ENCODE data around the gene GOPC. TPM values are rescaled to one million over a fixed set of nuclear protein-coding genes. Genes with fewer than 3 reads are reported as not detected.
A peak's percentile ranks its signal among the peaks of the same experiment; 100 is the strongest.

GOPC gene
- total RNA-seq, 1 donor from 2014 or later, result 46.1 TPM

- no peaks in the 10 kb centered on the region for H3K27me3 Mint-ChIP-seq (ENCODE audit: low read depth)
- H3K4me3 Mint-ChIP-seq, result no peak overlapping the region
- no peak for DNase-seq (ENCODE audit: low spot score in 2 of 2, unreplicated experiment in 2 of 2)
- H3K27ac Mint-ChIP-seq, result peak overlapping the region; percentile 84
- no peak for TF ChIP-seq CTCF (IDR thresholded peaks at IDR 0.05; ENCODE audit: unreplicated experiment)
- peaks cover 62% of the 10 kb centered on the region for H3K4me1 Mint-ChIP-seq
- peaks cover 11% of the 10 kb centered on the region for H3K36me3 Mint-ChIP-seq
- H3K9me3 Mint-ChIP-seq, result no peaks in the 10 kb centered on the region
Measured at GRCh38 chr6:117515326-117515725, 87.0 kb downstream of the GOPC start.

GRCh38 chr6:117514655-117515054 is 87.7 kb downstream of the GOPC start:
- no peak for TF ChIP-seq CTCF (IDR thresholded peaks at IDR 0.05; ENCODE audit: unreplicated experiment)
- no peaks in the 10 kb centered on the region for H3K27me3 Mint-ChIP-seq (ENCODE audit: low read depth)
- DNase-seq (ENCODE audit: low spot score in 2 of 2, unreplicated experiment in 2 of 2), result no peak
- no peaks in the 10 kb centered on the region for H3K9me3 Mint-ChIP-seq
- peak overlapping the region; percentile 86 for H3K27ac Mint-ChIP-seq
- H3K4me3 Mint-ChIP-seq, result no peak overlapping the region
- H3K36me3 Mint-ChIP-seq, result peaks cover 16% of the 10 kb centered on the region
- peaks cover 64% of the 10 kb centered on the region for H3K4me1 Mint-ChIP-seq

GRCh38 chr6:117513778-117514365 is 88.4 kb downstream of the GOPC start:
- Mint-ChIP-seq H3K4me3 (no peak overlapping the region), H3K27ac (peak overlapping the region; percentile 86), H3K27me3 (ENCODE audit: low read depth) (no peaks in the 10 kb centered on the region), H3K36me3 (peaks cover 19% of the 10 kb centered on the region), H3K9me3 (no peaks in the 10 kb centered on the region), H3K4me1 (peaks cover 63% of the 10 kb centered on the region)
- no peak for DNase-seq (ENCODE audit: low spot score in 2 of 2, unreplicated experiment in 2 of 2)
- no peak for TF ChIP-seq CTCF (IDR thresholded peaks at IDR 0.05; ENCODE audit: unreplicated experiment)

GRCh38 chr6:117512987-117513573 is 89.2 kb downstream of the GOPC start:
- H3K27me3 Mint-ChIP-seq (ENCODE audit: low read depth), result no peaks in the 10 kb centered on the region
- peaks cover 15% of the 10 kb centered on the region for H3K36me3 Mint-ChIP-seq
- peaks cover 68% of the 10 kb centered on the region for H3K4me1 Mint-ChIP-seq
- no peak overlapping the region for H3K4me3 Mint-ChIP-seq
- peak overlapping the region; percentile 86 for H3K27ac Mint-ChIP-seq
- no peak for DNase-seq (ENCODE audit: low spot score in 2 of 2, unreplicated experiment in 2 of 2)
- no peaks in the 10 kb centered on the region for H3K9me3 Mint-ChIP-seq
- no peak for TF ChIP-seq CTCF (IDR thresholded peaks at IDR 0.05; ENCODE audit: unreplicated experiment)

DNA sequence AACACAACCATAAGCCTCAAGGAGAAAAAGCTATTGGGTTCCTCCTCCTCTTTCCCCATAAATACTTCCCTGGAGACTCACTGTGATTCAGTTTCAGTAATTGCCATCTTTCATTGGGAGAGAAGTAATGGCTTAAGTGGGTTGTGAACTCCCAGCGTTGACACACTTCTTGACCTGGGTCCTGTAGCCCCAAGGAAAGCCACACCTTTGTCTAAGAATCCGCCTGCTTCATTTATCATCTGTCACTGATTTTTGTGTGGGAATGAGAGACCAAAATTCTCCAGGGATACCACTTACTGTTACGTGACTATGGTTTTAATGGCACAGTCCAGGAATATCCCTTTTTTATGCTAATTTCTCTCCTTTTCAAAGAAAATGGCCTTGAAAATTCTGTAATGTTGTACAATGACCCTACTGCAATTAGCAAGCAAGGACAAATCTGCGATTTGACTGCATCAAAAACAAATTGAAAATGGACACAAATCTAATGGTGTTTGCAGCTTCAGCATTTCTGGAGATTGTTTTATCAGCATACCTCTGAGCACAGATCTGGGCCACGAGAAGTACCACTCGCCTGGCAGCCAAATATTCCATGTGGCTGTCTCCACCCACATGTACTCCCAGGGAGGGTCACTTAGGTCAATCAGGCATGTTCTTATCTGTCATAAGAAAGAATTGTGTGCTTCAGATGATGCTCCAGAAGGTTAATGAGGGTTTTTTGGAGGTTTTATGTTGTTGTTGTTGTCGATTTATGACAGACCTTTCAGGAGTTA is 90.1 kb downstream of the GOPC start:
- no peaks in the 10 kb centered on the region for H3K9me3 Mint-ChIP-seq
- TF ChIP-seq CTCF (IDR thresholded peaks at IDR 0.05; ENCODE audit: unreplicated experiment), result no peak

More for the DNA sequence above, 90.1 kb downstream of the GOPC start:
- H3K4me3 Mint-ChIP-seq, result no peak overlapping the region
- no peaks in the 10 kb centered on the region for H3K27me3 Mint-ChIP-seq (ENCODE audit: low read depth)
- peaks cover 10% of the 10 kb centered on the region for H3K36me3 Mint-ChIP-seq
- peaks cover 75% of the 10 kb centered on the region for H3K4me1 Mint-ChIP-seq
- H3K27ac Mint-ChIP-seq, result peak overlapping the region; percentile 89
- no peak for DNase-seq (ENCODE audit: low spot score in 2 of 2, unreplicated experiment in 2 of 2)

Other genes starting within 250 kb of the GOPC start
- not detected in 3 replicates for gene ROS1, start 176.6 kb downstream of the GOPC start, total RNA-seq
- gene DCBLD1, start 119.8 kb downstream of the GOPC start, total RNA-seq, result 30.1 to 34.5 TPM (median 30.8 TPM) in 3 replicates
- gene NUS1, start 73.0 kb upstream of the GOPC start, total RNA-seq, result 30.2 to 31.3 TPM (median 30.3 TPM) in 3 replicates